ENCODE data around the gene HAX1.
"Not testable (repeated sequence)": the region's sequence is repeated elsewhere in the genome, so short reads cannot be mapped to it uniquely, and the experiment has no call there.

The HAX1 gene

GRCh38 chr1:154287591-154287990 lies 15.2 kb downstream of the HAX1 start:
- DNase-seq (ENCODE audit: low spot score), result not testable (repeated sequence)

- DNase-seq (ENCODE audit: low spot score), result no peak
These were observed 16.2 kb downstream of the HAX1 start for GRCh38 chr1:154288661-154289060.

- DNase-seq (ENCODE audit: low spot score), result no peak
These were observed 18.5 kb downstream of the HAX1 start for GRCh38 chr1:154290921-154291320.

- DNase-seq (ENCODE audit: low spot score), result no peak
These were observed 23.2 kb downstream of the HAX1 start for GRCh38 chr1:154295408-154296235.

GRCh38 chr1:154301582-154301981 lies 29.2 kb downstream of the HAX1 start:
- no peak for DNase-seq (ENCODE audit: low spot score)

GRCh38 chr1:154304664-154305337 lies 32.4 kb downstream of the HAX1 start:
- no peak for DNase-seq (ENCODE audit: low spot score)

- no peak for DNase-seq (ENCODE audit: low spot score)
These were observed 33.7 kb downstream of the HAX1 start for GRCh38 chr1:154306151-154306550.

GRCh38 chr1:154307670-154308270 lies 35.3 kb downstream of the HAX1 start:
- not testable (repeated sequence) for DNase-seq (ENCODE audit: low spot score)

GRCh38 chr1:154309136-154309535 lies 36.7 kb downstream of the HAX1 start:
- not testable (repeated sequence) for DNase-seq (ENCODE audit: low spot score)

GRCh38 chr1:154312229-154313065 lies 40.0 kb downstream of the HAX1 start:
- not testable (repeated sequence) for DNase-seq (ENCODE audit: low spot score)

- no peak for DNase-seq (ENCODE audit: low spot score)
These were observed 40.6 kb downstream of the HAX1 start for GRCh38 chr1:154313066-154313356.

GRCh38 chr1:154314226-154314625 lies 41.8 kb downstream of the HAX1 start:
- DNase-seq (ENCODE audit: low spot score), result not testable (repeated sequence)

GRCh38 chr1:154316704-154317103 lies 44.3 kb downstream of the HAX1 start:
- DNase-seq (ENCODE audit: low spot score), result no peak

GRCh38 chr1:154318386-154318785 lies 46.0 kb downstream of the HAX1 start:
- no peak for DNase-seq (ENCODE audit: low spot score)

- DNase-seq (ENCODE audit: low spot score), result peak; percentile 63
These were observed 48.6 kb downstream of the HAX1 start, which contains the start of gene AQP10 for GRCh38 chr1:154320882-154321608. Gene AQP10, plus strand, starts transcription at chr1:154321093. Its CDS starts 63 bp downstream, at chr1:154321156.

GRCh38 chr1:154321609-154321934 lies 49.1 kb downstream of the HAX1 start:
- not testable (repeated sequence) for DNase-seq (ENCODE audit: low spot score)

- DNase-seq (ENCODE audit: low spot score), result no peak
These were observed 51.1 kb downstream of the HAX1 start for GRCh38 chr1:154323493-154323892.

- DNase-seq (ENCODE audit: low spot score), result no peak
These were observed 51.8 kb downstream of the HAX1 start for GRCh38 chr1:154324241-154324640.

- DNase-seq (ENCODE audit: low spot score), result peak; percentile 94
These were observed 52.5 kb downstream of the HAX1 start, which contains the start of gene ATP8B2 for GRCh38 chr1:154324669-154325582. Gene ATP8B2, plus strand, starts transcription at chr1:154325525. Its CDS starts 2,617 bp downstream, at chr1:154328142.
